ENCODE results near the gene TKFC.

Gene TKFC

DNA sequence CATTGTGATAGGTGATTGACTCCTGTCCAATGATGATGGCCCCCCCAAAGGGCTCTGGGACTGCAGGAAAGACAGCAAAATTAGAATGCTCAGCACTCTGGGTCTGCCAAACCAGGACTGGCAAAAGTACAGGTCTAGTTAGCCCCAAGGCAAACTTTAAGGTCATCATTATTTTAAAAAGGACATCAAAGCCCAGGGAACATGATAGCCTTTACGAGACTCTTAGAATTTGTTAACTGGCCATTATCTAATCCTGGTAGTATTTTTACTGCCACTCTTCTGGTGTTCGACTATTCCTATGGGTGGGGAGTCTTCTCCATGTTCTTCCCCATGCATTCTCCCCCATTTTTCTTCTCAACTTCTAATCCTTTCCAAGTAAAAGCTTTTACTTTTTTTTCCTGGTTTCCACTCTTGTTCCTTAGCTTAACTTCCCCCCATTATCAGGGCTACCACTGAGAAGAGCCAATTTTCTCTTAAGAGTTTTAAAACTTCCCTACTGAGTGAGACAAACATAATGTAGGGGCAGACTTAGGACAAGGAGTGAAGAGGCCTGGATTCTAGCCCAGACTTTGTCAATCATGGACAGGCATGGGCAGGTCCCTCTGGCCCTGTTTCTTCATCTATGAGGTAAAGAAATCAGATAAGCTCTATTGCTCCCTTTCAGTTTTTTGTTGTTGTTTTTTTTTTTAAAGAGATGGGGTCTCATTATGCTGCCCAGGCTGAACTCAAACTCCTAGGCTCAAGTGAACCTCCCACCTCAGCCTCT lies 7.2 kb upstream of the TKFC start:
- DNase-seq, result no peak

DNA sequence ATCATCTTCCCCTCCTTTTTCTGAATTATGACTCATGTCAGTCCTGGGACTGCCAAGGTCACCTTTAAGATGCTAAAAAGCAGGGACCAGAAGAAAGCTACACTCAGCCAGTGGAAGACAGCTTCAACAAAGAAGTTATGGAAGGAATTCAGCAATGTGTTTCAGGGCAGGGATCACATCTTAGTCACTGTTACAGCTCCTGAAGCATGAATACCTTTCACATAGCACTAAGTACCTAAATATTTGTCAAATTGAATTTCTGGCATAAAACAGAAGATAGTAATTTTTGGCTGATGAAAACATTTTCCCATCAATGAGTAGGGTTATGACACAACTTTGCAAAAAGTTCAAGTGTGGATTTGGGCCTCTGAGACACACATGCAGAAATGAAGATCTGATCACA lies 5.4 kb upstream of the TKFC start:
- DNase-seq, result no peak

DNA sequence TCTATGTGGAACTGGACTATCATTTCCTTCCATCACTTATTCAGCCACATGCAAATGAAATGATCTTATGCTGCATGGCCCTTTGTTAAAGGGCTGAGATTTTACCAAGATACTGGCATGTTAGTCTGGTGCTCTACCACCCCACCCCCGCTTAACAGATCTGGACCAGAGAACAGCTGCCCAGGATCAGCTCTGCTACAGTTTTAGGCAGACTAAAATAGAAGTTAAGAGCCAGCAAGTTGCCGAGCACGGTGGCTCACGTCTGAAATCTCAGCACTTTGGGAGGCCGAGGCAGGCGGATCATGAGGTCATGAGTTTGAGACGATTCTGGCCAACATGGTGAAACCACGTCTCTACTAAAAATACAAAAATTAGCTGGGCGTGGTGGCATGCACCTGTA lies 4.7 kb upstream of the TKFC start:
- DNase-seq, result no peak

DNA sequence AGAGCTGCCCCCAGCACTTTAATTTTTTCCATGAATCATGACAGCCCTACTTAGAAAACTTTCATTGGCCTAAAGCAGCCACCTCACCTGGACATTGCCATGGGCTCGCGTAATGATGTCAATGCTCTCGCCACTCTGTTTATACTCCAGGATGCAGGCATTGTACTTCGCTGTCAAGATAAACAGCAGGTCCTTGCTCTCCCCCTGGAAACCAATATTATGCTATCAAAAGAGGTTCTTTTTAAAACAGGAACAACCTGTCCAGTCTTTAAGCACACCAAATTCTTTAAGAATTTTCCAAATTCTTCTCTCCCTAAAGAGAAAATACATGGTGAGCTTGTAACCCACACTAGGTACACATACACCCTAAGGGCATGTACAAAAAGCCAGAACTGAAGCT lies 3.2 kb upstream of the TKFC start:
- no peak for DNase-seq

DNA sequence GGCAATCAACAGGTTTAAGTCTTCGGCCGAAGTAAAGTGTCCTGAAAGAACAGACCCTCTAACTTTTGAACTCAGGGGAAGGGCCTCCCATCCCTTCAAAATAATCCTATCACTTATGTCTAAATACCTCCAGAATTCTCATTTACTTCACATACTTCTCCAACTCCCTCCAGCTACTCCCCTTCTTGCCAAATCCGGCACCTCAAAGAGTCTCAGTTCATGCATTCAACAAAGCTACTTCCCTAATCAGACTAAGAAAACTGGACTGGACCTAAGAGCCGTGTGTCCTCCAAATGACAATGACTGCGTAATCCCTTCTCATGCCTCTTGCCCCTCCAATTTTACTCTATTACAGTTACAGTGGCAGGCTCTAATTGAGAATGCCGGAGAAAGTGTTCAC lies 1.4 kb upstream of the TKFC start:
- DNase-seq, result no peak

DNA sequence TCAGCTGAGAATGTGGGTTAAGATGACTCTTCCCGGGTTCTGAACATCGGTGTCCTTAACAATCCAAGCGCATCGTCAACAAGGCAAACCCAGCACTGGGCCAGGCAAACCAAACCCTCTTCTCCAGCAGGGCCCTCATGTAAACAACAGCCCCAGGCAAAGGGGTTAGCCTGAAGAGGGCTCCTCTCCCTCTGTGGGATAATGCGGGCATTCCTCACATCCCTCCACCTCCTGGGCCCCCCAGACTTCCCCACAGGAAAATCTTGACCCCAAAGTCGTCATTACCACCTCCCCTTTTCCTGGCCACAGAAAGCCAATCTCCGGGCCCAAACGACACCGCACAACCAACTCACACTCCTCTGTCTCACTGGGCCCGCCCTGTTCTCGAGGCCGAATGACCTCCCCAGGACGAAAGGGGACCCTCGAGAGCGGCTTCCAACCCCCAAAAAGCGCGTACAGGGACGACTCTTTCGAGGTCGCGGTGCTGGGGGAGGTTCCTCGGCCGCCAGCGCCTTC lies 689 bp upstream of the TKFC start:
- no peak for DNase-seq

DNA sequence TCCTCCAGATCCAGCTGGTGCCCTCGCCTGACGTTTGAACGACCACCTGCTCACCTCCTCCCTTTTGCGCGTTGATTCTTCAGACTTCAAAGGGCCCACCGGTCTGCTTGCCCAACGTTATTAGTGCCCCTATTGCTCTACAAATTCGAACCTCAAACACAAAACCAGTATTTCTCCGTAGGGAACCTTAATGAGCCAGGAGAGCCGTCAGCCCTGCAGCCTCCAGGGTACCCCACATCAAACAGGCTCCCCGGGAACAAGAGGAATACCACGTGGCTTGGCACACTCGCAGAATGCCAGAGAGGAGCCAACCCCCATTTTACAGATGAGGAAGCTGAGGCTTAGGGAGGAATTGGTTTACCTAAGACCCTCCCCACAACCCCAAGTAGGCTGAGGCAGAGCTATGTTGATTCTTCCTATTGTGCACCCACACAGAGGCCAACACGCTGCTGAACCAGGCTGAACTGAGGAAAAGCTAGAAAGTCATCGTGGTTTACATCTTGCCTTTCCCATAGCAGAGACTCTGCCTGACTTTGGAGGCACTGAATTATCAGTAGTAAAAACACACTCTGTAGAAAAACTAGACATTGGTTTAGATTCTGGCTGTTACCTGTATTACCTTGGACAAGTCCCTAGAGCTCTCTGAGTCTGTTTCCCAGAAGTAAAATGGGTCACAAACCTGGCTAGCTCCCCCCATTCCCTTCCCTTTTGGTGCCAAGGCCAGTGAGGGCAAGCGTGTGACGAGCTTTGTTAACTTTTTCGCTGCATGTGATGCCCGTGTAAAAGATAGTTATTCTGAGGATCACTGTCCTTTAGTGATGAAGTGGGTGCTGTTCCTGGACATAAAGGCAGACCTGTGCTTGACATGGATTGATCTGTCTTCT lies 764 bp downstream of the TKFC start:
- no peak for DNase-seq

DNA sequence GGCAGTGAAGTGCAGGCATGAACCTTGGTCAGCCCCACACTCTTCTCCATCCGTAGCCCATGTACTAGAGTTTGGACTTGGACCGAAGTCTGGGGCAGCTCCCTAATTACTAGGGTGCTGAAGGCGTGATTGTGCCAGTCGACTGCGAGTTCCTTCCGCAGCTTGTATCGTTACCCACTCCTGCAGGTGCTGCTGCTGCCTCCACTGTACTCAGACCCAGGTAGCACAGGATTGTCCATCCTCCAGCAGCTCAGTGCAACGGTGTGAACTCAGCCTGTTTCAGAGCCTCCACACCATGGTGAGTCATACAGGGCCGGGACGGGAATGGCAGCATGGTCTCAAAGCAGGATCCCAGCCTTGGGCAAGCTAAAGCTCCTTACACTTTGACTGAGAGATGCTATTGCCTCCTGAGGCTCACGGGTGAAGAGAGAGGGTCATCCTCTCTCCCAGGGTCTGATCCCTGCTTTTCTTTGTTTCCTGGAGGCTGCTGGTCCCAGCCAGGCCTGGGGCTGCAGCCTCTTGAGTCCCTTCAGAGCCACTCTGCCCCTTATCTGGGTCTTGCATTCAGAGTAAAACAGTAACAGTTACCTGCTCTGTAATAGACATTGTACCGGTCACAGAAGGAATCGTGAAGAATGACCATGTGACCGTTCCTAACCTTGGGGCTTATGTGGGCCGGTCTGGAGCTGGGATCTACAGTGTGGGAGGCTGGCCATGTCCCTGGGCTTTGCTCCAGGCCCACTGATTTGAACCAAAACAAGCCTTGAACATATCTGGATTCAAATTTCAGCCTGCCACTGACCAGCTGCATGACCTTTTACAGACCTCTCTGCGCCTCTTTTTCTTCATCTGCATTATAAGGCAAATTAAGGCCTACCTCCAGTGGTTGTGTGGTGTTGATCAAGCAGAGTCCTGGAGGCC lies 1.7 kb downstream of the TKFC start:
- DNase-seq, result no peak

DNA sequence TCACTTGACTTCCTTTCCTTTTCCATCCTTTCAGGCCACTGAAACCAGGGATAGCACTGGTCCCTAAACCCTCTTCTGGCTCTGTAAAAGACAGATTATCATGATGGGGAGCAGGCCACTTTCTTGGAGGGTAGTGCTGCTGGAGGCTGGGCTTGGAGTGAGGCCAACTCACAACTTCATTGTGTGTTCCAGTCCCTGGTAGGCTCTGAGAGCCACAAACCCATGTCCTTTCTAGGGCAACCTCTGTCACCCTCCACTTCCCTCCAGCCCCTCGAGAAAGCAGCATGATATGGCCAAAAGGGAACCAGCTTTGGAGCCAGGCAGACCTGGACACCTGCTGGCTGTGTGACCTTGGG lies 2.3 kb downstream of the TKFC start:
- no peak for DNase-seq

DNA sequence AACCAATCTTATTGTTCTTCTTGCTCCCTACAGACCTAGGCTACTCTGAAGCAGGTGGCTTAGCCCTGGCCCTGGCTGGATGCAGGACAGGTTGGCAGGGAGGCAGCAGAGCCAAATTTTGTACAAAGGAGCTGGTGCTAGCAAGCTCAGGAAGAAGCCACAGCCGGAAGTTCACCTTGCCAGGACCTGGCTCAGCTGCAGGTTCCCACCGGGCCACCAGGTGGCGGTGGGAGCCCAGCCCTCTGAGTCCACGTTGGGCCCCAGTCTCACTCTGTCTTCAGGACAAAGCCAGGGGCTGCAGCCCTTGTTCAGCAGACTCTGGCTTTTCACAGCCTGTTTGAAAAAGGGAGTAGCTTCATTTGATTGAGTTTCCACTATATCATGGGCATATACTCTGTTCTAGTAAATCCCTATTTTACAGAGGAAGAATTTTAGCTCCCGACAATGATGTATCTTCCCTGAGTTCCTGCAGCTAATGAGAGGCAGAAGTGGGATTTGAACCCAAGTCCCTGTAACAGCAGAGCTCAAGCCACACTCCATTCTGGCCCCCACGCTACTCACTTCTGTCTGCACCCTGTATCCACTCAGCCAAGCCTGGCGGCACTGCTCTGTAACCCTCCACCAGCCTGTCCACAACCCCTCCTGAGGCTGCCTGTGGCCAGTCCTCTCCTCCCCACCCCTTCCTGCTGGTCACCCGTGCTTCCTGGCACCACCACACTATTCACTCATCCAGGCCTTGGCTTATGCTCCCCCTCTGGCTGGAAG lies 3.3 kb downstream of the TKFC start:
- DNase-seq, result peak; percentile 20

DNA sequence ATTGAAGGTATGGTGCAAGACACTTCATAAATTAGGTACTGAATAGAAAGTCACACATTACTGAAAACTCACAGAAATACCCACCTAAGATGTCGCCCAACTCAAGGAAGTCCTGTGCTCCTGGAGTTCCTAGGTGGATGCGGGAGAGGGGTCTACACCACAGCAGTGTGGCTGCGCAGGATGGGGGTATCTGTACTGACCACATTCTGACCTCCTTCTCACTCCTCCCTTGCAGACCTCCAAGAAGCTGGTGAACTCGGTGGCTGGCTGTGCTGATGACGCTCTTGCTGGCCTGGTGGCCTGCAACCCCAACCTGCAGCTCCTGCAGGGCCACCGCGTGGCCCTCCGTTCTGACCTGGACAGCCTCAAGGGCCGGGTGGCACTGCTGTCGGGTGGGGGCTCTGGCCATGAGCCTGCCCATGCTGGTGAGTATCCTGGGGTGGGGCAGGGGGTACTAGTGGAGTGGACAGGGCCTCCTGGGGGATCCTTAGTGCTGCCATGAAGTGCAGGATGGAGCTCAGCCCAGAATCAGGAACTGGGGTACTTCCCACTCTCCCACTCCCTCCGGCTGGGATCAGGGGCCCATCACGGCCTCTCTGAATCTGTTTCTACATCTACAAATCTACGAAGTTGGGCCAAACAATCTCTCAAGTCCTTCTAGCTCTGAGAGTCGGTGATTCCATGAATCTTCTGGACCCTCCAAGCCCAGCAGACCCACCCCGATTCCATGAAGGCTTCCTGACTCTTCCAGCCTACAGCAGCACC lies 4.9 kb downstream of the TKFC start:
- DNase-seq, result no peak

DNA sequence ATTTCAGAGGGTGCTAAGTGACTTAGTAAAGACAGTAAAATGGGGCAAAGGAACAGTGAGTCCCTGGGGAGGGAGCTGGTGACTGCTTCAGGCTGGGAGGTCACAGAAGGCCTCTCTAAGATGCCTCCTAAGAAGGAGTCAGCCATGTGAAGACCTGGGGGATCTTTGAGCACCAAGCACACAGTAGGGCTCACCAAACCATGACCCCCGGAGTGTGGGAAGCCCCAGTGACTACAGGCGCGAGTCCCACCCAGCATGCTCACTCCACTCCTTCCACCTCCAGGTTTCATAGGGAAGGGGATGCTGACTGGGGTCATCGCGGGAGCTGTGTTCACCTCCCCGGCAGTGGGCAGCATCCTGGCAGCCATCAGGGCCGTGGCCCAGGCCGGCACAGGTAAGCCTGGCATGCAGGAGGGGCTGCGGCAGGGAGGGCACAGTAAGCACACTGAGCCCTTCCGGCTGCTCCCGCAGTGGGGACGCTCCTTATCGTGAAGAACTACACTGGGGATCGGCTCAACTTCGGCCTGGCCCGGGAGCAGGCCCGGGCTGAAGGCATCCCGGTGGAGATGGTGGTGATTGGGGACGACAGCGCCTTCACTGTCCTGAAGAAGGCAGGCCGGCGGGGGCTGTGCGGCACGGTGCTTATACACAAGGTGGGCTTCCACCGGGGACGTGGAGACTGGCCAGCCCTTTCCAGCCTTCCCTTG lies 5.9 kb downstream of the TKFC start:
- no peak for DNase-seq

DNA sequence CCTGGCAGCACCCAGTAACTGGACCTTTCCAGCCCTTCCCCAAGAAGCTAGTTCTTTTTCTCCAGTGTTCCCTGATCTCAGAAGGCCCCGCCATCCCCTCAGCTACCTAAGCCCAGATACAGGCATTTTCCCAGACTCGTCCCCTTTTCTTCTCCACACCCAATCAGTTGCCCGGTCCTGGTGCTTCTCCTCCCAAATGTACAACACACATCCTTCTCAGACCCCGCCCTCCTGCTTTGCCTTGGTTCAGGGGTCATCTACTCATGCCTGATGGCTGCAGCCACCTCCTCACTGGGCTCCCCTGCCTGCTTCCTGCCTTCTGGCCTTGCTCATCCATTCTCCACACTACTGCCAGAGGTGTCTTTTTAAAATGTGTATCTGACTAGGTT lies 6.5 kb downstream of the TKFC start:
- DNase-seq, result no peak

DNA sequence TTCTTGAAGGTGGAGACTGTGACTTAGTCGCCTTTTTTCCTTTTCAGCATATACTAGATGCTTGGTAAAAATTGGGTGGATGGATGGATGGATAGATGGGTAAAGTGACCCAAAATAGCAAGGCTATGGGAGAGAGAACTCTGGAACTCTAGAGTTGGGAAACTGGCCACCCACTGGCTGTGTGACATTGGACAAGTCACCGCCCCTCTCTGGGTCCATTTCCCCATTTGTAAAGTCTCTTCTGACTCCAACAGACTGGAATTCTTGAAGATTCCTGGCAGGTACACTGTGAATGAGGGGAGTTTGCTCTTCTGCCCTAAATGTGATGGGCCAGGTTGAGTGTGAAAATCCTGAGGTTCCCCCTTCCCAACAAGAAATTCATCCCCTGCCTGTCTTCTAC lies 8.0 kb downstream of the TKFC start:
- DNase-seq, result no peak

DNA sequence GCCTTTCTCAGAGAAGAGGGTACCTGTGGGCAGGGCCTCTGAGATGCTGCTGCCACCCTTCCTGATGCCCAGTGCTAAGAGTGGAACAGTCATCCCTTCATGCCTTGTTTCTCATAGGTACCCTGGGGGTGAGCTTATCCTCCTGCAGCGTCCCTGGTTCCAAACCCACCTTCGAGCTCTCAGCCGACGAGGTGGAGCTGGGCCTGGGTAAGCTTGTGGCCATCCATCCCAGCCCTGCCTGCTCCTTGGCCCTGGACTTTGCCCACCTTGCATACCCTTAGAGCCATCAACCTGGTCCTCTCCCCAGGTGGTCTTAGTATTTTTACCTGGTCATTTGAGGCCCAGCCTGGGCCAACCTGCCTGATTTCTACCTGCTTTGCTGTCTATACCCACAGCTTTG lies 8.7 kb downstream of the TKFC start:
- DNase-seq, result no peak

DNA sequence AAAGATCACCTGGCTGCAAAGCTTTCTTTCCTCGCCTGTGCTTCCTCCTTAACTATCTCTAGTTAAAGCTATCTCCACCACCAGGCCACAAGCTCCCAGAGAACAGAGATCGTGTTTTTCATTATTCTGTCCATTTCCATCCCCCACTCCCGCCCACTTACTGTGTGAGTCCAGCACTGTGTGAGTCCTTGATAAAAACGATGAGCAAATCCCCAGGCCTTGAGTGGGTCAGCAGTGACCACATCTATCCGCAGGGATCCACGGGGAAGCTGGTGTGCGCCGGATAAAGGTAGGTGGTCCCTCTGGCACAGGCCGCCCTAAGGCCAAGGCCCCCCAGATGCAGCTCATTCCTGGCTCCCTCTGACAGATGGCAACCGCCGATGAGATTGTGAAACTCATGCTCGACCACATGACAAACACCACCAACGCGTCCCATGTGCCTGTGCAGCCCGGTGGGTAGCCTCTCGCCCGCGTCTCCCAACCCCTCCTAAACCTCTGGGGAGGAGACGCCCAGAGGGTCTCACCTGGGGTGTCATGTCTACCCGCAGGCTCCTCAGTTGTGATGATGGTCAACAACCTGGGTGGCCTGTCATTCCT lies 9.3 kb downstream of the TKFC start:
- no peak for DNase-seq

DNA sequence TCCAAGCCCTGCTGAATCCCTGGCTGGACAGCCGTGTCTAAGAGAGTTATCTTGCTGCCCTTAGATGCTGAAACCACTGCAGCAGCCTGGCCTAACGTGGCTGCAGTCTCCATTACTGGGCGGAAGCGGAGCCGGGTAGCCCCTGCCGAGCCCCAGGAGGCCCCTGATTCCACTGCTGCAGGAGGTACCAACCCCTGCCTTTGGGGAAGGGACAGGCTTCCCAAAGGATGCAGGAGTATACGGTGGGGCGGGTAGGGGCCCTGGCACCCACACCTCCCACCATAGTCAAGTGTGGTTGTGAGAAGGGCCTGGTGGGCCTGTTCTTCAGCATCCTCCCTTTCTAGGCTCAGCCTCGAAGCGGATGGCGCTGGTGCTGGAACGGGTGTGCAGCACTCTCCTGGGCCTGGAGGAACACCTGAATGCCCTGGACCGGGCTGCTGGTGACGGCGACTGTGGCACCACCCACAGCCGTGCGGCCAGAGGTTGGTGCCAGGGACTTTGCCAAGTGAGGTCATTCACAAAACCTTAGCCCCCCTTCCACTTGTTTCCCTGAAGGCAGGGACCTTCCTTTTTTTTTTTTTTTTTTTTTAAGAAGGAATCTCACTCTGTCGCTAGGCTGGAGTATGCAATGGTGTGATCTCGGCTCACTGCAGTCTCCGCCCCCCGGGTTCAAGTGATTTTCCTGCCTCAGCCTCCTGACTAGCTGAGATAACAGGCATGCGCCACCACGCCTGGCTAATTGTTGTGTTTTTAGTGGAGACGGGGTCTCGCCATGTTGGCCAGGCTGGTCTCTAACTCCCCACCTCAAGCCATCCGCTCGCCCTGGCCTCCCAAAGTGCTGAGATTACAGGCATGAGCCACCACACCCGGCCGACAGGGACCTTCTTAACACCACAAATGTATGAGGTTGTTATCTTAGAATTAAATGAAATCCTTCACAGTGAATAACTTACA lies 11.0 kb downstream of the TKFC start:
- no peak for DNase-seq

DNA sequence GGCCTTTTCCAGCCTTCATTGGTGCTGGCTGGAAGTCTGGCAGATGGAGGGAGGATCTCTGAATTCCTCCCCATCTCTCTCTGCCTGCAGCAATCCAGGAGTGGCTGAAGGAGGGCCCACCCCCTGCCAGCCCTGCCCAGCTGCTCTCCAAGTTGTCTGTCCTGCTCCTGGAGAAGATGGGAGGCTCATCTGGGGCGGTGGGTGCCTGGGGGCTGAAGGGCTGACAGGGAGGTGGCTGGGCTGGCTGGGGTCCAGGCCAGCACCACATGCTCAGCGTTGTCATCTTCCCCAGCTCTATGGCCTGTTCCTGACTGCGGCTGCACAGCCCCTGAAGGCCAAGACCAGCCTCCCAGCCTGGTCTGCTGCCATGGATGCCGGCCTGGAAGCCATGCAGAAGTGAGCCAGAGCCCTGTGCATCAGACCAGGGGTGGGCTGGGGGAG lies 12.2 kb downstream of the TKFC start:
- peak; percentile 13 for DNase-seq
